ENCODE data around the gene AGER.

Gene AGER

DNA sequence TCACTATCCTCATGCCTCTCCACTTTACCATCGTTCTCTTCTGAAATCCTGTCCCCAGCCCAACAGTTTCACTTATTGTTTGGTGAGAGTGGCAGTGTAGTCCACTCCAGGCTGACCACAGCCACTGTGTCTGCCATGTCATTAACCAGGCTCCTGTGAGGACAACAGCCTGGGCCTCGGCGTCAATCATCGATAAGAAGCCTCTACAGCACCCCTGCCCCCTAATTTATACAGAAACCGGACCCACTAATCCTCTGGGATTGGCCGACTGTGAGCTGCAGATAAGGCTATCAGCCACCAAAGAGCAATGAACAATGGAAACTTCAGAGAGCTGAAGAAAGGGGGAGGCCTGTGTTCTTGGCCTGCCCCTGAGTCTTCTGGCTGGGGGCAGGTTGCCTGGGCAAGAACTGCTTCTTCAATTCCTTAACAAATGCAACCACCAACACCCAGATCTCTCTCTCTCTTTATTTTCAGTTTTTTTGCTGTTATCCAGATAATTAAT is 16.2 kb downstream of the AGER start:
- no peak for FAIRE-seq

- no peak for FAIRE-seq
These were observed 16.8 kb downstream of the AGER start for GRCh38 chr6:32167154-32167760.

GRCh38 chr6:32166411-32167061 is 17.5 kb downstream of the AGER start:
- no peak for FAIRE-seq

- no peak for FAIRE-seq
These were observed 19.8 kb downstream of the AGER start, which contains the start of gene EGFL8 for GRCh38 chr6:32164295-32164694. TSS of gene EGFL8 (plus strand) at chr6:32164595. CDS start at chr6:32166166, 1,571 bp downstream.

GRCh38 chr6:32163559-32164258 is 20.3 kb downstream of the AGER start:
- no peak for FAIRE-seq

- FAIRE-seq = no peak
These were observed 26.0 kb downstream of the AGER start for GRCh38 chr6:32158052-32158451.

- FAIRE-seq = no peak
These were observed 27.2 kb downstream of the AGER start for GRCh38 chr6:32156891-32157290.

DNA sequence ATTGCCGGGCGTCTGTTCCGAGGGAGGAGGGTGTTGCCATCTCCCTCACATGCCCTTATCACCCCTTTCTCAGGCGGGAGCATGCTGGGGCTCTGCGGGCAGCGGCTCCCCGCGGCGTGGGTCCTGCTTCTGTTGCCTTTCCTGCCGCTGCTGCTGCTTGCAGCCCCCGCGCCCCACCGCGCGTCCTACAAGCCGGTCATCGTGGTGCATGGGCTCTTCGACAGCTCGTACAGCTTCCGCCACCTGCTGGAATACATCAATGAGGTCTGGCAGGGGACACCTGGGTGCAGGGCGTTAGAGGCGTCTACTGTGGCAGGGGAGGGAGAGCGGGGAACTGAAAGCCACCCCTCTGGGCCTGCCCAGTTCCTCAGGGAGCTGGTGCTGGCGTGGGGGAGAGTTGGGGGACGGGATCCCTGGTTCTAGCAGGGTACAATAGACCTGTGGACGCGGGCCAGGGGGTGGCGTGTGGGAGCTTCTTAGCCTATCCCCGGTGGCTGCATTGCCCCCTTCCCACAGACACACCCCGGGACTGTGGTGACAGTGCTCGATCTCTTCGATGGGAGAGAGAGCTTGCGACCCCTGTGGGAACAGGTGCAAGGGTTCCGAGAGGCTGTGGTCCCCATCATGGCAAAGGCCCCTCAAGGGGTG is 29.4 kb downstream of the AGER start:
- FAIRE-seq = no peak

GRCh38 chr6:32153564-32154513 is 30.2 kb downstream of the AGER start, which contains the start of gene PPT2:
TSS of gene PPT2 (plus strand) at chr6:32154141. CDS start at chr6:32154595, 454 bp downstream.
- FAIRE-seq = no peak

DNA sequence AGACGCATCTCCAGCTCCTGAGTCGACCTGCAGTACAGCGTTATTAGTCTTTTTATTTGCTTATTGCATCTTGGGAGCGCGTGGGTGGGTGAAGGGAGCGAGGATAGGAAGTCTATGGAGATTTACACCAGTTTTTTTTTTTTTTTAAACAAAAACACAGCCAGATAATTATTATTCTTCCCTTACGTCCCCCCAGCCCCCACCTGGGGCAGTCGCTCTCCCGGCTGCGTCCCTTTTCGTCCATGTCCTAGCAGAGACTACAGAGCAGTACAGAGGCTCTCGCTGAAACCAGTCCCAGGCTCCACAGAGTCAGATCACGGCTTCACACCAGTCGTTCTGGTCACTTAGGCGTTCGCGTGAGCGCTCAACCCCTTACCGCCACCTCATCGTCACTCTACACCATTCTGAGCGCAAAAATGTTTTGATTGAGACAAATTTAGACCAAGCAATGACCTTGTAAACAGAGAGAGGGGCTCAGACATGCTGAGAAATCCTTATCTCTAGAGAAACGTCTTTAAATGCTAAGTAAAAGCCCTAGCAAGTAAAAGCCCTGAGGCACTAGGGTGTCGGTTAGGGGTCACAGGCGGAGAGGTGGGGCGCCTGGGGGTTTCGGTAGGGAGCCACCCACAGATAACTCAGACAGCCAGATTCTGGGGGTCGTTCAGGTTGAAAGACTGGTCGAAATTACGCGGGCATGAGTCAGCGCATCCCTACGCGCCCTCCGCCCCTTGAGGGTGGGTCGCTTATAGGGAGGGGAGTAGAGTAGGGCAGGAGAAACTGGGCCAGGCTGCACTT is 31.1 kb downstream of the AGER start:
- FAIRE-seq = no peak

DNA sequence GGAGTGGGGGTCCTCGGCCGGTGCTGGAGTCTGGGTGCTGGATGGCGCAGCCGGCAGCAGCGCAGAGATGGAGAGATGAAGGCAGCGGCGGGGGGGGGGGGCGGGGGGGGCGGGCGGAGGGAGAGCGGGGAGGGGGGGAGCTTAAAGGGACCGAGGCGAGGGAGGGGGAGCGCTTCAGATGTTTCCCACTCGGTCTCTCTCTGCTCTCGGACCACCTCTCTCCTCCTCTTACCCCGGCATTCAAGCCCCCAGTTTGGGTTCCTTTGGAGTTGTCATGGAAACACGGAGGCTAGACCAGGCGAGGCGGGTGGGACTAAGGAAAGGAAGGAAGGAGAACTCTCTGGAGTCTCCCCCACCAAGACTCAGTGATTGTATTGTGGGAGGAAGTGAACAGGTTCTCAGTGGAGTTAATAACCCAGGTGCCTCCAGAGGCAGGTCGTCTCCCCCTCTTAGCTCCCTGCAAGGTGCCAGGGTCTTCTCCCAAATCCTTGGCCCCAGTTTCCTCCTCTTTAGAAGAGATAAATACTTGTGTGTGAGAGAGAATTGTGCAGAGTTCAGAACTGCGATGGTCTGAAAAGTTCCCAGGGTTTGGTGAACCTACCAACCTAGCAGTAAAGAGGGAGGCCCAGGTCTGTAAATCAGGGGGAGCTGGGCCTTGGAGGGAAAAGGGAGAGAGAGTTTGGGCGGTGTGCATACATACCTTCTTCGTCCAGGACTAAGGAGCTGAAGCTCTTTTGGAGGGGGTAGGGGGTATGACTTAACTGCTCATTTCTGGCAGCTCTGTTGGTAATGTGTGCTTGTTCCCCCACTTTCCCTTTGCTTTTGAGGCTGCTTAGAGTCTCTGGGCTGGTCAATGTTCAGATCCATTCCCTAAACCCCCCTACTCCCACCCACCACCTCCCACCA is 31.9 kb downstream of the AGER start, which contains the start of gene PRRT1:
PRRT1 (minus strand) TSS at position 77 of the 906 bp plus-strand sequence. CDS start 112 bp downstream, outside the sequence.
- no peak for FAIRE-seq

DNA sequence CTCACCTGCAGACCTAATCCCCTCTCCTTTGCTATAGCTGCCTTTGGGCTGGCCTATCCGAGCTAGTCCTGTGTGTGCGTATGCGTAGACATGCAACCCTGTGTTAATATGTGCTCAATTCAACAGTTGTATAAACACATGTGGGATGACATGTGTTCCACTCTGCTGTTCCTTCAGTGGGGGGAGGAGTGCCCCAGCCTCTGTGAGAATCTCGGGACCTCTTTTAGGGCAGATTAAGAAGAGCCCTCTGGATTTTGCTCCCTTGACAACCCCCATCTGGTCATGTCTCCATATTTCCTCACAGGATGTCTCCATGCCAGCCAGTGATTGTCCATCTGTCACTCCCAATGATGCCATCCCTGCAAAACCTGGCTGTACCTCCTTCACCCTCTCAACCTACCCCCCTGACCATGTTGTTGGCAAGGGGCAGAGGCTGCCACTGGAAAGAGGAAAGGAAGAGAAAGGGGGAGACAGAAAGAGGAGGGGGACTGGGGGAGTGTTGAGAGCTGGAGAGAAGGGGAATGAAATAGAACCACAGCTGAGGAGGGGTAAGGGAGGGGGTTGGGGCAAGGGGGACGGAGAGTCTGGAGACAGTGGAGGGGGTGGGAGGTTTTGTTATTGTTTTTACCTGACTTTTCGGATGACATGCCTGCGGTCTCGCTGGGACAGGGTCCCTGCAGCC is 32.7 kb downstream of the AGER start:
- no peak for FAIRE-seq

GRCh38 chr6:32149932-32150870 is 33.9 kb downstream of the AGER start:
- FAIRE-seq = no peak

- no peak for FAIRE-seq
These were observed 34.8 kb downstream of the AGER start for GRCh38 chr6:32149092-32149755.

DNA sequence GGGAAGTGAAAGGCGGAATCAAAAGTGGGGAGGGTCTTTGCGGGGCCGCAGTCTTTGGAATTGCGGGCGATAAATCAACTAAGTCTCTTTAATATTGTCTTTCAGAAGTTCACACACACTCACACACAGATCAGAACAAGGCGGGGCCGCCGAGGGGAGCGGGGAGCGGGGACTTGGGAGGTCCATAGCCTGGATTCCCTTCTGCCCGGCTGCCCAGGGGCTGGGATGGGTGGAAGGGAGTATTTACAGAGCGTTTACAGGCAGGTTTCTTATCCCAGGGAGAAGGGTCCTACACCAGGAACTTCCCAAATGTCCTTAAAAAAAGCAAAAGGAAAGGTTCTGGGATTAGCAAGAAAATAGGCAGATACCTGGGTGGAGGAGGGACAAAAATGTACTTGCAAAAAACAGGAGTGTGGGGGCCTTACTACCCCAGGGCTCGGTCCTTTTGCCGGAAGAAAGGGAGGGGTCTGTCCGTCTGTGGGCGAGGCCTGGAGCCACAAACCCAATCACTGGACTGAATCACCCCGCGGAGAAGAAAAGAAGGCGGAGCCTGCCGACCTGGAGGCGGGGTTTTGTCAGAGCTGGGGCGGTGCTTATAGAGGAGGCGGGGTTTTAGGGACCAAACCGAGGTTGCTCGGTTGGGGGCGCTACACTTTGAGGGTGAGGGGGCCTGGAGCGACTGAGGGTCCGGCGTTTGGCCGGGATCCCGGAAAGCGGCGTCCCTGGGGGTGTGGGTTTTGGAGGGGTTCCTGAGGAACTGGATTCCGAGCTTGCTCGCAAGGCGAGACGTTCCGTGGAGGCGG is 35.6 kb downstream of the AGER start:
- no peak for FAIRE-seq

DNA sequence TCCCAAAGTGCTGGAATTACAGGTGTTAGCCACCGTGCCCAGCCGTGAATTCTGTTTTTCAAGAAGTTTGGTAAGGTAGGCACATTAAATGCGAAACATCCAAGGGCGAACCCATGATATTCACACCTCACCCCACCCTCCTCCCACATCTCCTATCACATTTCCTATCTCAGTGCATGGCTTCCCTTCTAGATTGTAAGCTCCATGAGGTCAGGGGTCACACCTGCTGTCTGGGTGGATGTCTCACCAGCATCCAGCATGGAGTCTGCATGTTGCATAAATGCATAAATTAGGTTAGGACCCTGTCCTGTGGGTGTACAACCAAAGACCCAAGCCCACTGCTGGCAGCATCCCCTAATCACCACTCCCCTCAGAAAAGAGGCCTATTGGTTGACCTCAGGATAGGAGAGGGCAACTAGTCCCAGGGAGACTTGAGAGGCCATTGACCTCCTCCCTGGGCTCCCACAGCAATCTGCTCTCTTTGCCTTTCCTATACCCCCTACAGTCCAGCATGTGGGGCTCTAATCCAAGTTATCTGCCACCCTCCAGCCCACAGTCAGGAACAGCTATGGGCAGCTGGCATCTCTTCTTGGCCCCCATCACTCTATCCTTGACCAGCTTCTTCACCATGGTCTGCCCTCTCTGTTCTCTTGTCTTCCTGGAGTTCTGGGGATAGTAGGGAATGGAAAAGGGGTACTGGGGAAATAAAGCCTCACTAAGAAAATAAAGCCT is 36.5 kb downstream of the AGER start:
- FAIRE-seq = no peak

Measured in islet of Langerhans (tissue), 1 donor.